ENCODE results near the gene MYO7B. TPM values are rescaled to one million over a fixed set of nuclear protein-coding genes. Genes with fewer than 3 reads are reported as not detected.

The MYO7B gene
- total and polyA plus RNA-seq, 4 donors, result 0.51 to 4.7 (median 1.9) TPM

DNA sequence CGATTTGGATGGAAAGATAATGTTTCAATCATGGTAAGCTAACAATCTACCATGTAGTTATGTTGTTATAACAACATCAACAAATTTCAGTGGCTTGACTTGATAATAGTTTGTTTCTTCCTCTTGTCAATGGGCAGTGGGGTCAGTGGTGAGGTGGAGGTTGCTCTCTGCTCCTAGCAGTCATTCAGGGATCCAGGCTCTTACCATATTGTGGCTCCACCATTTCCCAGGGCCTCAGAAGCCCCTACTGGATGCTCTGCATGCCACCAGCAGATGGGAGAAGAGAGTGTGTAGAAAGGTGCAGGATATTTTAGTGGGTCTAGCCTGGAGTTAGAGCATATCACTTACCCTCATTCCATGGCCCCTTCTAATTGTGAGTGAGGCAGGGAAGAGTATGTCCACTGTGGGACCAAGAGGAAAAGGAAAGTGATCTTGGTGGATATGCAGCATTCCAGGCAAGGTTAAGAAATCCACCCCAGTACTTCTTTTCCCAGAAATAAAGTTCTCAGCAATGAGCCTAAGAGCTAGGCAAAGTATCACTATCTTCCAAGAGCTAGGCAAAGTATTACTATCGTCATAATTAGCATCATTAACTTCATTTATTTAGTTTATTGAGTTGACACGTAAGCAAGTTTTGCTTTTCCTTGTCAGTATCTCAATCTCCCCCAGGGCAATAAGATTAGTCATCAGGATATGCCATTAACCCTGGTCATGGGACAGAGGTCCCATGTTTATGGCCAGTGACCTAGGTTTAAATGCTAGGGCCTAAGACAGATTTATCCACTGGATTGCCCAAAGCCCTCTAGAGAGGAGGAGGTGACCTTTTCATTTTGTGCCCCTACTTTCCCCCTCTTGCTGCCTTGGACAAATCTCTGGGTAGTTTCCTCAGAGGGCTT lies 5.0 kb upstream of the MYO7B start:
- peaks cover 0 to 2% (median 0%) of the 10 kb centered on the region in 4 donors for H3K9me3 ChIP-seq (ENCODE audit: control insufficient read depth in 4 of 4, insufficient read depth in 3 of 4, low read length in 3 of 4)
- no peak for DNase-seq
- no peaks in the 10 kb centered on the region for H3K36me3 ChIP-seq (ENCODE audit: control insufficient read depth in 4 of 4, insufficient read depth in 4 of 4, low read length in 4 of 4)
- H3K4me1 ChIP-seq (ENCODE audit: control insufficient read depth in 5 of 5, insufficient read depth in 5 of 5, low read length in 5 of 5), result peaks cover 0 to 6% (median 0%) of the 10 kb centered on the region in 5 donors
- no peak for TF ChIP-seq CTCF (IDR thresholded peaks at IDR 0.05; ENCODE audit: control extremely low read depth, extremely low read depth)
- H3K27me3 ChIP-seq (ENCODE audit: control insufficient read depth in 3 of 3, insufficient read depth in 3 of 3, low read length in 2 of 3), result peaks cover 0 to 2% (median 0%) of the 10 kb centered on the region in 3 donors
- no peak overlapping the region for H3K27ac ChIP-seq (ENCODE audit: low read depth in 1 of 2, low read length in 1 of 2)
- no peak overlapping the region for H3K9ac ChIP-seq (ENCODE audit: insufficient read depth in 1 of 2, low read length in 2 of 2)
- no peak for ATAC-seq (ENCODE audit: insufficient read depth, low FRiP score)
- no peak overlapping the region for H3K4me3 ChIP-seq
- WGBS, 2 donors, result 89 to 99% methylated on average over 3 of the region's 3 CpGs

DNA sequence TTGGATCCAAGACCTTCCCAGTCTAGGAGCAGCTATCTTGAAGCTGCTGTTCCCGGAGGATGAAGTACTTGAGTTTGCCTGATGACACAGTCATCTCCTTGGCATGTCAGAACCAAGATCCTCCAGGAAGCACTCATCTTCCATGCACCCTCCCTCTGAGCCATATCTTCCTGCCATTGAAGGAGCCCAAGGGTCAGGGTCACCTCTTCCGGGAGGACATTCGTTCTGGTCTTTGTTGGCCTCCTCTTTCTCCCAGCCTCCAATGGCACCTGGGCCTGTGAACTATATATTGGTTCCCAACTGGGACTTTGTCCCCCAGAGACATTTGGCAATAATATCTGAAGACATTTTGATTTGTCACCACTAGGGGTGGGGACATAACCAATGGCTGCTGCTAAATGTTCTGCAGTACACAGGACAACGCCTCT lies 4.2 kb upstream of the MYO7B start:
- peaks cover 0 to 2% (median 0%) of the 10 kb centered on the region in 3 donors for H3K27me3 ChIP-seq (ENCODE audit: control insufficient read depth in 3 of 3, insufficient read depth in 3 of 3, low read length in 2 of 3)
- DNase-seq (no peak), ATAC-seq (ENCODE audit: insufficient read depth, low FRiP score) (no peak)
- WGBS, 2 donors, result 68 to 73% methylated on average over 4 of the region's 4 CpGs
- H3K36me3 ChIP-seq (ENCODE audit: control insufficient read depth in 4 of 4, insufficient read depth in 4 of 4, low read length in 4 of 4), result no peaks in the 10 kb centered on the region
- no peak overlapping the region for H3K9ac ChIP-seq (ENCODE audit: insufficient read depth in 1 of 2, low read length in 2 of 2)
- H3K27ac ChIP-seq (ENCODE audit: low read depth in 1 of 2, low read length in 1 of 2), result no peak overlapping the region
- no peak overlapping the region for H3K4me3 ChIP-seq
- H3K4me1 ChIP-seq (ENCODE audit: control insufficient read depth in 5 of 5, insufficient read depth in 5 of 5, low read length in 5 of 5), result peaks cover 0 to 6% (median 0%) of the 10 kb centered on the region in 5 donors
- no peak for TF ChIP-seq CTCF (IDR thresholded peaks at IDR 0.05; ENCODE audit: control extremely low read depth, extremely low read depth)
- peaks cover 0 to 6% (median 0%) of the 10 kb centered on the region in 4 donors for H3K9me3 ChIP-seq (ENCODE audit: control insufficient read depth in 4 of 4, insufficient read depth in 3 of 4, low read length in 3 of 4)

GRCh38 chr2:127532296-127532695 lies 3.2 kb upstream of the MYO7B start:
- no peak for ATAC-seq (ENCODE audit: insufficient read depth, low FRiP score)
- TF ChIP-seq CTCF (IDR thresholded peaks at IDR 0.05; ENCODE audit: control extremely low read depth, extremely low read depth), result no peak
- 87 to 90% methylated on average over 8 of the region's 8 CpGs for WGBS, 2 donors
- no peak overlapping the region for H3K9ac ChIP-seq (ENCODE audit: insufficient read depth in 1 of 2, low read length in 2 of 2)
- DNase-seq, result no peak
- H3K27me3 ChIP-seq (ENCODE audit: control insufficient read depth in 3 of 3, insufficient read depth in 3 of 3, low read length in 2 of 3), result peaks cover 0 to 2% (median 0%) of the 10 kb centered on the region in 3 donors
- peaks cover 0 to 2% (median 0%) of the 10 kb centered on the region in 5 donors for H3K4me1 ChIP-seq (ENCODE audit: control insufficient read depth in 5 of 5, insufficient read depth in 5 of 5, low read length in 5 of 5)
- H3K27ac ChIP-seq (ENCODE audit: low read depth in 1 of 2, low read length in 1 of 2), result no peak overlapping the region
- H3K4me3 ChIP-seq, result no peak overlapping the region
- peaks cover 0 to 6% (median 0%) of the 10 kb centered on the region in 4 donors for H3K9me3 ChIP-seq (ENCODE audit: control insufficient read depth in 4 of 4, insufficient read depth in 3 of 4, low read length in 3 of 4)
- no peaks in the 10 kb centered on the region for H3K36me3 ChIP-seq (ENCODE audit: control insufficient read depth in 4 of 4, insufficient read depth in 4 of 4, low read length in 4 of 4)
